ENCODE data around the gene RTL5.

The RTL5 gene

DNA sequence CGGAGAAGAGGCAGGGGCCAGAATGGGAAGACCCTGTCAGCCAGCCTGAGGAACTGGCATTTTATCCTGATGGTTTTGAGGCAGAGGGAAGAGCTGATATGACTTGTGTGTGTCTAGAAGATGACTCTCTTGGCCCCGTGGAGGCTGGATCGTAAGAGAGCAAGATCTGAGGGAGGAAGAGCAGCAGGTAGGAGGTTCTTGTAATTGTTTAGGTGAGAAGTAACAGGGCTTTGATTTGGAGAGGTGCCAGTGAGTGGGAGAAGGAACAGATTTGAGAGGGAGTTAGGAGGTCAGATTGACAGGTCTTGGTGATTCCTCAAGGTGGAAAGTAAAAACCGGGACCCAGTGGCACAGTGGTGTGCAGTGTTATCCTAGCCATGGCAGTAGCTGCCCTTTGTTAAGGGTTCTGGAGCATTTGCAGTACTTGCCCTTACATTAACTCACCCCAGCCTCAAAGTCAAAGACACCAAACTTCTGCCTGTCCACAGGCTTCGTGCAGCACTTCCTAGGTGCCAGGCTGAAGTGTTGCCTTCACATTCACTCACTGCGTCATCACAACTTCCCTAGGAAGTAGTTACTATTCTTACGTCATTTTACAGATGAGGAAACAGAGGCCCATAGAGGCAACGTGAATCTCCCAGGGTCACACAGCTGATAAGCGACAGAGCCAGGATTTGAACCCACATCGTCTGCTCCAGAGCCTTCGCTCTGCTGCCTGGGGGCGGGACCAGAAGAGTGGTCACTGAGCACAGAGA lies 23.7 kb downstream of the RTL5 start:
- DNase-seq (ENCODE audit: low read depth), result no peak

DNA sequence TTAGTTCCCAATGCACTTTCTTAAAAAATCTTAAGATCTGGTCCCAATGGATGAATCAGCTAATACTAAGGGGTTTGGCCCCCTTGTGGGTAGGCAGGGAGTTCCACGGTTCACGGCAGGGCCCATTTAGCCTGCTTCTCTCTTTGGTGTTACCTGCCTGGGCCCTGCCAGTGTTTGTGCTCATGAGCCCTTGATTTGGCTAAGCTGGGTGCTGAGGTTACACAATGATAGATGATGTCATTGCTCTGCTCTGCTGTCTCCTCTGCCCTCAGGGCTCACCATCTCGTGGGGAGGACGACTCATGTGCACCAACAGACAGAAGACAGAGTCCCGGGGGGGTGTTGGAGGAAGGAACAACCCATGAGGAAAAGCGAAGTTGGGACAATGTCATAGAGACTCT lies 24.4 kb downstream of the RTL5 start:
- peak; percentile 50 for DNase-seq (ENCODE audit: low read depth)

DNA sequence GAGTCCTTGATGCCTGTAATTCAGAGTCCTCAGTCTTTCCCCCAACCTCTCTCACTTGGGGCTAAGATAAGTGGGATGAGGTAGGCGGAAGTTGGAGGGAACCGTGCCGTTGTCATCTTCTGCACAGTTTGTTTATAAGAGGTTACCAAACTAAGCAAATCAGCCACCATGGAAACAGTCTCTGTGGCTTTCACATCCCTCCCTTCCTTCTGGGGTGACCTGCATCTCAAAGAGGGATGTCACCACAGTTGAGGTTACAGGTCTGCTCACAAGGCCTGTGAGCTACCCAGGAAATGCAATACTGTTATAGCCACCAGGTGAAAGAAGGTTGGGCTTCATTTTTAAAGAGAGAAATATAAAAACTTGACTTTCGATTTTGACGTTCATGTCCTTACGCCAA lies 26.3 kb downstream of the RTL5 start:
- no peak for DNase-seq (ENCODE audit: low read depth)

DNA sequence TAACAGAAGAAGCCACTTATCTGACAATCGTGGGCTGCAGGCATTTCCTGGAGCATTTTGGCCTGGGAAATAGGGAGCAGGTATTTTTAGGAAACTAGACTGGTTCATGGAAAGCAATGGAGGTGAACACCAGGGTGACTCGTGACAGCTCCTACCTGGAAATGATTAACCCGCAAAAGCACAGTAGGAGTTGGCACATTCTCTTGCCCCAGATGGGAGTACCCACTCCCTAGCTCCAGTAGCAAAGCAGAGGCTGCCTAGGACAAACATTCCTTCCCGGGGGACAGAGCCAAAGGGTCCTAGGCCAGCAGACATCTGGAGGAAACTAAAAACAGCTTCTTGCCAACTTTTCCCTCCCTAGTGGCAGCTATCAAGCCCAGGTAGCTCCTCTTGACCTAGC lies 29.0 kb downstream of the RTL5 start:
- no peak for DNase-seq (ENCODE audit: low read depth)

DNA sequence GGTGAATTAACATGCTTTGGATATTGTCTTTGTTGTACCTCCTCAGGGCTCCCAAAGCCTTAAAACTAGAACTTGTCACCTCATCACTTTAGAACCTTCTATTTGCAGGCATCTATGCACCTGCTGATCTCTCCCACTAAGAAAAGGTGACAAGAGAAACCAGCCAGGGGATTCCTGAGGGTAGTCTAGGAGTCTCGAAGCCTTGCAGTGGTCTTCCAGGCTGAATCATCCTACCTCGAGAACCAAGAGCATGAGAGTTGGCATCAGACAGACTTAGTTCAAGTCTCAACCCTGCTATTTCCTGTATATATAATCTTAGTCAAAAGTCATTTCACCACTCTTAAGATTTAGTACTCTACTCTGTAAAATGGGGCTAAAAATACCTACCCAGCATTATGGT lies 29.6 kb downstream of the RTL5 start:
- no peak for DNase-seq (ENCODE audit: low read depth)

DNA sequence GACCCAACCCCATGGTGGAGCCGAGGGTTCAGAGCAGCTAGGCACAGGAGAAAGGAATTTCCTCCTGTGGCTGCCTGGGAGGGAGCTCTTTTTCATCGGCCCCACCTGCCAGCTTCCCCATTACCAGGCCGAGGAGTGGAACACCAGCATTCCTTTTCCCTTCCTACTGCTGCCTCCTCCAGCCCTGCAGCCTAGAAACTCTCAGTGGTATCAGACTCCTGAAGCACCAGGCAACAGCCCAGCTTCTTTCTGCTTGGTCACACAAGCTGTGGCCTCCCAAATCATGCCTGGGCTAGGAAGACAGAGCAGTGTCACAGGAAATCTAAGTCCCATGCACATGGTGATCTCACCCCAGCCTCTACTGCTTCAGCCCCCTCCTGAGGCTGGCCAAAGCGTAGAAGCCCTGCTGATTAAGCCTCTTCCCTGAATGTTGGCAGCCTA lies 30.1 kb downstream of the RTL5 start:
- DNase-seq (ENCODE audit: low read depth), result no peak

DNA sequence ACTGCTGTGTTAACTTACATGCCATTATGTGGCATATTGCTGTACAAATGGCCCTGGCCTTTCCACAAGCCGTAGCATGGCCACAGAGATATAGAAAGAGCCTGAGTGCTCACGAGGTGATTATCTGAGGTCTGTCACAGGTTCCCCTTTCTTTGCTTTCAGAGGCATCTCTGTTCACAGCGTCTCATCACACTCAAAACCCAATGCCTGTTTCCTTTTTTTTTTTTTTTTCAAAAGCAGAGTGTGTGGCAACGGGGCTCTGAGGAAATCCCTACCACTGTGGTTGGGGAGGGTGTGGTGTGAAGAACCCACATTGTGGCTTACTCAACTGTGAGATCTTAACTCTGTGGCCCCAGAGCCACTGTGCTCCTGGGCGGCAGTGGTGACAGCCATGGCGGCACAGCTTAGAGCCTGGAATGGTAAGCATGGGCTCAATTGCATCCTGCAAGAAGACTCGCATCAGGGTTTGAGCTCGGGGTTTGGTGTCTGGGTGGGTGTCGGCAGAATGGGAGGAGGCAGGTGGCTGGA lies 30.8 kb downstream of the RTL5 start:
- no peak for DNase-seq (ENCODE audit: low read depth)

DNA sequence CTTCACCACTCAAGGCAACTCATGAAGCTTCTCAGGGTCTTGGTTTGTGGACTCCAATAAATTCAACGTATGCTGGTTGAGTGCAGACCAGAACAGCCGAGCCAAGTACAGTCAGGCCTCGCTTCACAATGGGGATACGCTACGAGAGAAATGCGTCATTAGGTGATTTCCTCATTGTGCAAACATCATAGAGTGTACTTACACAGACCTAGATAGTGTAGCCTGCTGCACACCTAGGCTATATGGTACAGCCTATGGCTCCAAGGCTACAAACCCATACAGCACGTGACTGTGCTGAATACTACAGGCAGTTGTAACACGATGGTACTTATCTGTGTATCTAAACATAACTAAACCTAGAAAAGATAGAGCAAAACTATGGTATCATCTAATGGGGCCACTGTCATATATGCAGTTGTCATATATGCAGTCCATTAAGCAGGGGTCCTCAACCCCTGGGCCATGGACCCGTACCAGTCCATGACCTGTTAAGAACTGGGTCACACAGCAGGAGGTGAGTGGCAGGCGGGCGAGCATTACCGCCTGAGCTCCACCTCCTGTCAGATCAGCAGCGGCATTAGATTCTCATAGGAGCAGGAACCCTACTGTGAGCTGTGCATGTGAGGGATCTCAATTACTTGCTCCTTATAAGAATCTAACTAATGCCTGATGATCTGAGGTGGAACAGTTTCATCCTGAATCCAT lies 31.5 kb downstream of the RTL5 start:
- no peak for DNase-seq (ENCODE audit: low read depth)

DNA sequence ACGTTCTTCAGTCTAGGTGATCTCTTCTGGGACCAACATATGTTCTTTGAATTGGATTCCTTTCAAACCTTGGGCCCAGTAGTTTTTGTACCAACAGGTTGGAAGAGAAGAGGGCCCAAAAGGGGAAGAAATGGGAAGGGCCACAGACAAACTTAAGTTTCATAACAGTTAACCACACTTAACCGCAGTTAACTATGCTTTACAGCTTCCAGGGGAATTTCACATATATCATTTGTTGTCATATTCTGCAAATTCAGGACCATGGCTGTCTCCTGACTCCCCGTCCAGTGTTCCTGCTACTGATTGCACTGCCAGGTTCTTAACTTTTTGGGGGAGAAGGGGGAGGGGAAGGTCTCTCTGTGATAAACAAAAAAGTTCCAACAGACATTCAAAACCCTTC lies 34.6 kb downstream of the RTL5 start:
- no peak for DNase-seq (ENCODE audit: low read depth)

DNA sequence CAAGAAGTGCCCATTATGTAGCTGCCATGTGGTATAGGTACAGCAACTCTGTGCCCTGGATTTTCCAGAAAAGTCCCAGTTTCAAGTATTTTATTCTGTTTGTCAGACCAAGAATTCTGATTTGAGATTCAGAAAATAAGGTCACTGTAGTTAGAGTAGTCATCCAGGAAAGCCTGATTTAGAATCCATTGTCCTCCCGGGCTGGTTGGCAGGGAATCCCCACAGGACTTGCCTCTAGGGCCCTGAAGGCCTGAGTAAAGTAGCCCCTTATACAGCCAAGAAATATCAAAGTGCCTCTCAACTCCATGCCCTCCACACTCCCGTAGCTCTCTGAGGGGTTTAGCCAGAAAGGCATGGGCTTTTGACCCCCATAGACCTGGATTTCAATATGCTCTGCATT lies 36.3 kb downstream of the RTL5 start:
- no peak for DNase-seq (ENCODE audit: low read depth)

DNA sequence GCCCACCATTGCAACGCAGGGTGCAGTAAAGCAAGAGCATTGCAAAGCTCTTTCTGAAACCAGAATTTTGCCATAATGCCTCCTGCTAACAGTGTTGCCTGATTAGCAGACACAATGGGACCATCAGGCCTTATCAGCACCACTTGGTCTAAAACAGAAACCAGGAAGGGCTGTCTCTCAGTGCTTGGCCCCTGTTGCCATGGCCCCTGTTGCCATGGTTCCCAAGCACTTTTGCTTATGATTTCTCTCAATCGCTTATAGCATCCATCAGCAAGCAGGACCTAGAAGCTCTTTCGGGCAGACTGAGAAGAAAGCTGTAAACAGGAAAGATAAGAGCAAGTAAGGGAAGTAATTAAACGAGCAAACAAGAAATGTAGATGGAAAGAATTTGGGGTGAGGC lies 36.8 kb downstream of the RTL5 start:
- peak; percentile 22 for DNase-seq (ENCODE audit: low read depth)

DNA sequence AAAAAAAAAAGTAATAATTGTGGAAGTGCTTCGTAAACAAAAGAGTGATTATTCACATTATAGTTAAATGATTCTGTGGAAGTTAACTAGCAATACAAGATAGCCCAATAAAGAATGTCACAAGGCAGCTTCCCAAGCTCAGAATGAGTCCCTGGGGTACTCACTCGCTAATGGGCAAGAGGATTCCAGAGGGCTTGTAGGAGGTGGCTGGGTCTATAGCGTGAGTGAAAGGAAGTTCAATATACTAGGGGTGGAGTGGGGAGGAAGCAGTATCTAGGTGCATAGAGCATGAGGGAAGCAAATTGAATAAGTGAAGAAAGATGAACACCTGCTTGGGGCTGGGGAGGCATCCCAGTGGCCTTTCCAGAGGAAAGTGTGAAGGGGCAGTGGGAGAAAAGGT lies 42.5 kb downstream of the RTL5 start:
- DNase-seq (ENCODE audit: low read depth), result no peak

DNA sequence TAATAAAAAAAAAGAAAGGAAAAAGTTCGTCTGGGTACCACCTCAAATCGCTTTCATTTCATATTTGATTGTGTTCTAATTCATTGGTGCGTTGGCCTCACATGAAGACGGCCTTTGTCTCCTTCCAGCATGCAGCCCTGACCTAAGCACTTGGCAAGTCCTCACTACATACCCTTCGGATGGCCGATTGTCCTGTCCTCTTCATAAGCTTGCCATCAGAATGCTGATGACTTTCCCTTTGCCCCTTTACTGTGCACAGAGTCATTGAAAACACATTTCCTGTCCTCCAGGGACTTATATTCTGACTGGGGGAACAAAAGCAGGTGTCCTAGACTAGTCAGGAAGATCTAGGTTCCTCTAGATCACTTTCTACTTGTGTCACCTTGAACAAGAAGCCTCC lies 43.0 kb downstream of the RTL5 start:
- no peak for DNase-seq (ENCODE audit: low read depth)

DNA sequence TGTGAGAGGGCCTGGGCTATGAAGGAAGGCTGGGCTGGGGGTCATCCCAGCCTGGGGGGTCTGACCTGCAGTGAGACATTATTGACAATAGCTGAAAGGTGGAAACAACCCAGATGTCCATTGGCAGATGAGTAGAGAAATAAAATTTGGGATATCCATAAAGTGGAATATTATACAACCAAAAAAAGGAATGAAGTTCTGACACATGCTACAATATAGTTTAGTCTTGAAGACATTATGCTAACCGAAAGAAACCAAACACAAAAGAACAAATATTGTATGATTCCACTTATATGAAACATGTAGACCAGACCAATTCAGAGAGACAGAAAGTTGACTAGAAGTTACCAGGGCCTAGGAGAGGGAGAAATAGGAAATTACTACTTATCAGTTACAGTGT lies 44.7 kb downstream of the RTL5 start:
- no peak for DNase-seq (ENCODE audit: low read depth)

DNA sequence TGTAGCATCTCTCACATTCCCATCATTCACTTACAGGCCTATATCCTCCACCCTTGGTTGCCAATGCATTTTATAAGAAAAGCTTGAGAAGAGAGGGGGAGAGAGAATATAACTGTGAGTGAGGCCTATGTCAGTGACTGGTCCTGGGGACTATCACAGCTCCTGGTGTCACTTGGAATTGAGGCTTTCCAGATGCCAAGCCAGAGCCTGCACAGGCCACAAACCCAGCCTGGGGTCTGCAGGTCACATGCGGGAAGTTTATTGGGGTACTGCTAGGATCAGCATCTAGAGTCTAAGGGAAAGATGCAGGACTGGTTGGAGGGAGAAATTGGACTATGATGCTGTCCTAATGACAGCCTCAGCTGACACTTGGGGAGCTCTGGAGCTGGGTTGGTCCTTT lies 47.6 kb downstream of the RTL5 start:
- DNase-seq (ENCODE audit: low read depth), result no peak

DNA sequence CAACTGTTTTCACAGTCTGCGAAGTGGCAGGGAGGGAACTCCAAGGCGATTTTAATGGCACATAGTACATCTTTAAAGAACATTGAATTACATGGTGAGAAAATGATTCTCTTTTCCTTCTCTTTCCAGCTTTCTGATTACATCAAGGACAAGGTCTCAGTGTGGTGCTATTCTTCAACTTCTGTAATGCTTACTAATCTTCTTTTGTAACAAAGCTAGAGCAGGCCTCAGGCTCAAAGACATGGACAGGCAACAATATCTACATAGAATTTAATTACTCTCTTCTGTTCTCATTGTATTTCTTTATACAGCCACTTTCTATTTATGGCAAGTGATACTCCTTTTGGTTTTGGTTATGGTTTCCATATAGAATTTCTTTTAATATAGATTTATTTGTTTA lies 48.4 kb downstream of the RTL5 start:
- no peak for DNase-seq (ENCODE audit: low read depth)

DNA sequence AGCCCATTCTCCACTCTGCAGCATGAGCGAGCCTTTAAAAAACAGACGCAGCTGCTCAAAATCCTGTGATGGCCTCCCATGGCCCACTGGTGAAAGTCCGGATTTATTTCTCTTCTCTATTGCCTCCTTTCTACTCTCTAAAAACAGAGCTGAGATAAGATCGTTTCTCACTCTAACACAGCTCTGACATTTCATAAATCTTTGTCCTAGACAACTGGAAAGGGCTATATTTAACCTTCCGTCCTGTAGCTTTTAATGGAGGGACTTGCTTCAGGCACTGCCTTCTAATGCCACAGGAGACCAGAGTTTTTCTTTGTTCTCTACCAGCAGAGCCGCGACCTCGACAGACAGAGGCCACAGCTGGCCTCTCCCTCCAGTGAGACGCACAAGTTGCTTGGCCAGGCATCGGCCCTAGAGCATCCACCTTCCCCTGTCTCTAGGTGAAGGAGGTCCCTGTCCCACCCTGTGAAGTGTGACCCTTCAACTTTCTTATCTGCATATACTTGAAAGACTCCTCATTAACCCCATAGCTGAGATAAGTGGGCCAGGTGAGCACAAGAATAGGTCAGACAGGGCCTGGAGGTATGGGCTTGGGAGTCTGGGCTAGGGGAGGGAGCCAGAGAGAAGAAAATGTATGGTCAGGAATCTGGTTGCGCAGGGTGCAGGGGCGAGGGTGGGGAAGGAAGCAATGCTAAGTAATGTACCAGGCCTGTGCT lies 50.0 kb downstream of the RTL5 start:
- no peak for DNase-seq (ENCODE audit: low read depth)

DNA sequence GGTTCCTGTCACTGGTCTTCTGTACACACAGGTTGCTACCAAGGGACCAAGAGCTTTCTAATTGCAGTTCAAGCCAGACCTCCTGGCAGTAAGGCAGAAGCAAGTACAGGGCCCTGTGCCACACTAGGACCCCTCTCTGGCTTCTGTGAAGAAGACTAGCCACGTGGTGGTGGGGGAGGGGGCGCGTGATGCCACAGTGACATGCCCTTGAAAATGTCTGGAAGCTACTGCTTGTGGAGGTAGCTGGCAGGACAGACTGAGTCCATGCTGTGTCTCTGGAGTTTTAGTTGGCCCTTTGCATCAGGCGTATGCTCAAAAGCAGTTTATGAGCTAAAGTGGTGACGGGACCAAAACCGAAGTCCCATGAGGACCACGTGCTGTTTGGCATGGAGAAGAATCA lies 50.9 kb downstream of the RTL5 start:
- no peak for DNase-seq (ENCODE audit: low read depth)

DNA sequence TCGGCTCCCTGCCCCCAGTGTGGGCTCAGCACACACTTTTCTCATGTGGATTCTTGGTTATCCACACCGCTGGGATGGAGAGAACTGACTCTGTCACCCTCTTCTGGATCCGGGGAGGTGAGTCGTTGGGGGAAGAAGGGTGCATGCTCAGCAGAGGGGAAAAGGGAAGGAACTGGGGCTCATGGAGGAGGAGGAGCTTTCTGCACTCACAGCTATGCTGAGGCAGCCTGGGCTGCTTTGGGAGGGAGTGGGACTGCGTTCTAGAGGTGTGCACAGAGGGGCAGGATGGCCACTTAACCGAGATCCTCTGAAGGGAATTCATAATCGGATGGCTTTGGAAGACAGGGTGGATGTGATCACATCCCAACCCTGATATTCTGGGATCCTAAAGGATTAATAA lies 51.6 kb downstream of the RTL5 start:
- DNase-seq (ENCODE audit: low read depth), result no peak

DNA sequence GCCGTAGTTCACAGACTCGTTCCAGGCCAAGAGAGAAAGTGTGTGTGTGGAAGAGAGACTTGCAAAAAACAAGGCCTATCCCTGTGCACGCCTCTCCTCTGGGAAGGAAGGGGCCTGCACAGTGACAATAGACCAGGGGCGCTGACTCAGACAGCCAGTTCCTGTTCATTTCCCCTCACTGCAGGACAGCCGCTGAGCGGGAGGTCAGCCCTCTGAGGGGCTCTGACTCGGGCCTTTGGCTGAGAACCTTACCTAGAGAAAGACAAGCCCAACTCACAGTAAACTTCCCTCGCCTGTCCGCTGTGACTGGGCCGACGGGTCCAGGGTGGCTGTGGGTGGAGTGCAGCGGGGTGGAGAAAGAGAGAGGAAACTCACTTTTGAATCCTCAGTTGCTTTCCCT lies 52.1 kb downstream of the RTL5 start:
- DNase-seq (ENCODE audit: low read depth), result no peak

DNA sequence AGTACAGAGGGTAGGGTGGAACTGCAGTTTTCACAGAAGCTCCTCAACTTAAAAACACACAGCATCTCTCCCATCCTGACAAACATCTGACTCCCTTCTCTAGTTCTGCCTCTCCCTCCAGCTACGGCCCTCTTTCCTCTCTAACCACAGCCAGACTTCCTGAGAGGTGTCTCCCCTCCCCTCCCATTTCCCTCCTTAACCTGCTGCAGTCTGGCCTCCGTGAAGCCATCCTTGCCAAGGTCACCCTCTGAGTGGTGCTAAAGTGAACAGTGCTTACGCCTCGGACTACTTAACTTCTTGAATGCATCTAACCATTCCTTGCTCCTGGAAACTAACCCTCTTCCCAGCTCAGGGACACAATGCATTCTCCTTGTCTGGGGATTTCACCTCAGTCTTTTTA lies 53.3 kb downstream of the RTL5 start:
- DNase-seq (ENCODE audit: low read depth), result no peak
